Common myeloid progenitor, CD34-positive (primary cell): Measurements from ENCODE around the gene HHIPL1. TPM values are rescaled to one million over a fixed set of nuclear protein-coding genes. Genes with fewer than 3 reads are reported as not detected.

Experiments used
- CTCF ChIA-PET: fragments of 350-600 bp; sonication (Branson Sonifier 250); formaldehyde crosslinking; loops from one replicate; lab custom pipeline; 2021; ENCODE audit warnings: antibody characterized with exemption; lab: Charles Lee
- POLR2A ChIA-PET: fragments of 350-600 bp; sonication (Branson Sonifier 250); formaldehyde crosslinking; loops from one replicate; lab custom pipeline; 2021; ENCODE audit warnings: antibody characterized with exemption; lab: Charles Lee
- DNase-seq, 3 donors: peaks; one replicate each; pipeline versions ENCODE4 v3.0.0 to v3.0.0-alpha.2; 2013
- H3K27ac ChIP-seq, 2 experiments: 1 replicate in 1 of 2; 2 replicates in 1 of 2; pipeline ENCODE4 v1.7.0; 2013; ENCODE audit warnings: inconsistent platforms in 2 of 2, low read length in 2 of 2, mild to moderate bottlenecking in 2 of 2, low read depth in 1 of 2, moderate library complexity in 1 of 2; ENCODE audit not compliant: severe bottlenecking in 2 of 2, insufficient read depth in 1 of 2, poor library complexity in 1 of 2
- H3K27me3 ChIP-seq, 5 experiments: replicated peaks in 2 of 5; 1 replicate in 3 of 5; 2 replicates in 2 of 5; pipeline versions ENCODE4 v1.6.1 to v1.7.0; 2013; ENCODE audit warnings: low read length in 4 of 5, mild to moderate bottlenecking in 2 of 5, moderate library complexity in 2 of 5, inconsistent platforms in 1 of 5; ENCODE audit not compliant: insufficient read depth in 5 of 5, control insufficient read depth in 4 of 5
- H3K36me3 ChIP-seq, 4 experiments: 1 replicate in 2 of 4; 2 replicates in 2 of 4; pipeline versions ENCODE4 v1.6.1 to v1.7.0; 2013; ENCODE audit warnings: low read length in 3 of 4, control low read depth in 1 of 4, mild to moderate bottlenecking in 1 of 4; ENCODE audit not compliant: control insufficient read depth in 4 of 4, insufficient read depth in 4 of 4
- H3K4me1 ChIP-seq, 4 experiments: 1 replicate in 3 of 4; 2 replicates in 1 of 4; pipeline versions ENCODE4 v1.6.1 to v1.7.1; 2013; ENCODE audit warnings: low read length in 3 of 4, mild to moderate bottlenecking in 3 of 4, control low read depth in 1 of 4, inconsistent platforms in 1 of 4, moderate library complexity in 1 of 4; ENCODE audit not compliant: control insufficient read depth in 4 of 4, insufficient read depth in 4 of 4; ENCODE audit errors: control extremely low read depth in 1 of 4
- H3K4me3 ChIP-seq, 7 experiments: 1 replicate in 4 of 7; 2 replicates in 3 of 7; pipeline versions ENCODE4 v1.5.1 to v1.7.0; 2013; ENCODE audit warnings: mild to moderate bottlenecking in 7 of 7, low read length in 6 of 7, moderate library complexity in 6 of 7, inconsistent platforms in 2 of 7, low read depth in 2 of 7, control low read depth in 1 of 7; ENCODE audit not compliant: insufficient read depth in 4 of 7, control insufficient read depth in 1 of 7; ENCODE audit errors: extremely low read depth in 1 of 7
- H3K9me3 ChIP-seq, 5 experiments: 1 replicate in 4 of 5; 2 replicates in 1 of 5; pipeline versions ENCODE4 v1.6.1 to v1.7.1; 2013; ENCODE audit warnings: low read length in 4 of 5, mild to moderate bottlenecking in 2 of 5, inconsistent platforms in 1 of 5, low read depth in 1 of 5, moderate library complexity in 1 of 5; ENCODE audit not compliant: control insufficient read depth in 4 of 5, insufficient read depth in 2 of 5; ENCODE audit errors: control extremely low read depth in 1 of 5
- WGBS: methylation state at CpG from one replicate; pipeline ENCODE4 v1.1.5; 2013; ENCODE audit not compliant: insufficient coverage; 5-methylcytosine and 5-hydroxymethylcytosine counted together
- polyA plus RNA-seq: library from polyadenylated mRNA; unstranded; fragments of 120-200 nt; gene quantifications from one replicate; pipeline ENCODE4 v1.2.1, GENCODE V29; 2013

Gene HHIPL1
- 0.01 TPM for polyA plus RNA-seq

- CTCF ChIA-PET = interaction anchor here (1.4 kb wide), 1 partner anchor 11 kb away, joined by 3 read pairs; no protein-coding TSS in a partner anchor
- no peak within 1 kb of the TSS for H3K27ac ChIP-seq
Observed at GRCh38 chr14:99644723-99645544, at the start of gene HHIPL1. Gene HHIPL1 (plus strand): TSS chr14:99645129. CDS start chr14:99645208, 79 bp downstream.

DNA sequence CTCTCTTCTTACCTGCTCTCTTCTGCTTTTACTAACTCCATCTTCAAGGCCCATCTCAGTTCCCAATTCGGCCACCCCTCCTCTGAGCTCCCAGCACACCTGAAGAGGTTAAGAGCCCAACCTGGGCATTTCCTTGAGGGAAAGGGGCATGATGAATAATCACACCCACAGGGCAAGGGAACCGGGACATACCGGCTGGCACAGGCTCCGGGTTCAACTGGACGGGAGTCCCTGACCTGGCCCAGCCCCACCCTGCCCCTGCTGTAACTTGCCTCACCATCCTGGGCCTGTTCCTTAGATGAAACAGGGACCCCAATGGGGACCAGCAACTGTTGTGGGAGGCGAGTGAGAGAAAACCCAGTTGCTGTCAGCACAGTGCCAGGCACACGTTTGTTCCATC lies 49.4 kb upstream of the HHIPL1 start:
- 84% methylated on average over 4 of the region's 7 CpGs for WGBS
- Histone ChIP-seq H3K36me3 (no peaks in the 10 kb centered on the region), H3K27me3 (peaks cover 0 to 10% (median 2%) of the 10 kb centered on the region in 5 experiments), H3K27ac (no peak overlapping the region), H3K9me3 (no peaks in the 10 kb centered on the region), H3K4me1 (peaks cover 0 to 3% (median 0%) of the 10 kb centered on the region in 4 experiments), H3K4me3 (no peak overlapping the region)
- ChIA-PET CTCF (interaction anchor here (1.9 kb wide), 1 partner anchor 11 kb away, joined by 4 read pairs; no protein-coding TSS in a partner anchor), POLR2A (no interaction called here)
- DNase-seq = no peak

More at GRCh38 chr14:99644723-99645544, at the start of gene HHIPL1:
- WGBS = 7% methylated on average over 87 of the region's 91 CpGs
- Histone ChIP-seq H3K4me1 (peaks cover 0 to 13% (median 6%) of the 10 kb centered on the region in 4 experiments), H3K9me3 (no peaks in the 10 kb centered on the region), H3K27me3 (peaks cover 0 to 53% (median 21%) of the 10 kb centered on the region in 5 experiments), H3K36me3 (no peaks in the 10 kb centered on the region), H3K4me3 (peak within 1 kb of the TSS in 6 of 7 experiments; percentile 6 to 52 (median 26))
- POLR2A ChIA-PET = no interaction called here
- no peak for DNase-seq

DNA sequence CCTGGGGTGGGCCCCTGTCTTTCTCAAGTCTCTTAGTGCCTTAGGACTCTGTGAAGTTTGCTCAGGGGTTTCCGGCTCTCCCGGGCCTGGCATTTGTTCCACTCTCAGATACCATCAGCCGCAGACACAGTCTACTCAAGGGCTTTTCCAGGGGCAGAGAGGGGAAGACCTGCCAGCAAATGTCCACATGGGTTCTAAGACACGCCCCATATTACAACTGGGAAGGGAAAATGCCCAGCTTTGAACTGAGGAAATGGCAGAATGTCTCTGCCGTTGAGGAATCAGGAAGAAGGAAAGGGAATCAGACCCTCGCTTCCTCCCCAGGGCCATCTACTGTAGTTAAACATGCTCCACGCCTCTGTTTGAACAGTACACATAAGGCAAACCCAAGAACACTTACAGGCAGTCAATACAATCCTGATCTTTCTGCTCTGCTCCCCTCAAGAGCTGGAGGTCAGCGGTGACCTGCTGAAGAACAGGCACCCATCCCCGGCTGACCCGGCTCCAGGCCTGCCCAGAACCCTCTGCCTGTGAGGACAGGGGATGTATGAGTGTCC lies 48.8 kb upstream of the HHIPL1 start:
- WGBS = 89% methylated on average over 7 of the region's 10 CpGs
- POLR2A ChIA-PET = no interaction called here

GRCh38 chr14:99596772-99597171 lies 48.2 kb upstream of the HHIPL1 start:
- no peaks in the 10 kb centered on the region for H3K9me3 ChIP-seq
- H3K4me3 ChIP-seq = no peak overlapping the region
- H3K27ac ChIP-seq = no peak overlapping the region
- WGBS = 100% methylated on average over 4 of the region's 7 CpGs
- CTCF ChIA-PET = no interaction called here
- POLR2A ChIA-PET = no interaction called here
- no peaks in the 10 kb centered on the region for H3K4me1 ChIP-seq
- peaks cover 0 to 18% (median 7%) of the 10 kb centered on the region in 5 experiments for H3K27me3 ChIP-seq
- DNase-seq = no peak
- no peaks in the 10 kb centered on the region for H3K36me3 ChIP-seq

More for the DNA sequence above, 48.8 kb upstream of the HHIPL1 start:
- peaks cover 0 to 12% (median 3%) of the 10 kb centered on the region in 5 experiments for H3K27me3 ChIP-seq
- no peaks in the 10 kb centered on the region for H3K36me3 ChIP-seq
- H3K4me1 ChIP-seq = no peaks in the 10 kb centered on the region
- DNase-seq = no peak
- no peak overlapping the region for H3K27ac ChIP-seq
- CTCF ChIA-PET = no interaction called here
- H3K9me3 ChIP-seq = no peaks in the 10 kb centered on the region
- no peak overlapping the region for H3K4me3 ChIP-seq

GRCh38 chr14:99597911-99598600 lies 46.9 kb upstream of the HHIPL1 start:
- Histone ChIP-seq H3K4me3 (no peak overlapping the region), H3K36me3 (no peaks in the 10 kb centered on the region), H3K9me3 (peaks cover 0 to 3% (median 0%) of the 10 kb centered on the region in 5 experiments), H3K27ac (no peak overlapping the region), H3K27me3 (peaks cover 0 to 31% (median 16%) of the 10 kb centered on the region in 5 experiments), H3K4me1 (peaks cover 0 to 10% (median 0%) of the 10 kb centered on the region in 4 experiments)
- DNase-seq = no peak
- CTCF ChIA-PET = no interaction called here
- 97% methylated on average over 19 of the region's 20 CpGs for WGBS
- POLR2A ChIA-PET = no interaction called here

- Histone ChIP-seq H3K27me3 (peaks cover 0 to 38% (median 18%) of the 10 kb centered on the region in 5 experiments), H3K9me3 (peaks cover 0 to 8% (median 0%) of the 10 kb centered on the region in 5 experiments), H3K36me3 (no peaks in the 10 kb centered on the region), H3K27ac (no peak overlapping the region), H3K4me1 (peaks cover 0 to 13% (median 3%) of the 10 kb centered on the region in 4 experiments), H3K4me3 (no peak overlapping the region)
- ChIA-PET CTCF (no interaction called here), POLR2A (no interaction called here)
- DNase-seq = no peak
- 100% methylated on average over 1 of the region's 3 CpGs for WGBS
Observed at GRCh38 chr14:99598774-99599173, 46.2 kb upstream of the HHIPL1 start.
